GM12878 (cell line): ENCODE results near the gene COL23A1. TPM values are rescaled to one million over a fixed set of nuclear protein-coding genes. Genes with fewer than 3 reads are reported as not detected.
"Not testable (repeated sequence)": the region's sequence is repeated elsewhere in the genome, so short reads cannot be mapped to it uniquely, and the experiment has no call there.

Experiments used
- ATAC-seq: fragments of 200-7000 bp; cut with Tn5 transposase; 3 replicates; pipeline ENCODE4 v1.9.1; 2020; ENCODE audit warnings: mild to moderate bottlenecking, moderate library complexity
- BruUV-seq: library from RNA; stranded (reverse); fragments of 400-500 nt; replicated peaks from 2 replicates; lab custom pipeline; 2021; lab: Mats Ljungman, UMichigan
- CTCF ChIA-PET: fragments of 300-600 bp; sonication (Branson Sonifier 250); formaldehyde crosslinking; extraction: SDS; loops from one replicate; lab custom pipeline; 2021; ENCODE audit warnings: inconsistent platforms; lab: Yijun Ruan, JAX
- POLR2A ChIA-PET: fragments of 350-600 bp; formaldehyde crosslinking; extraction: SDS; loops from one replicate; lab custom pipeline; 2021; ENCODE audit warnings: inconsistent platforms; lab: Charles Lee
- RAD21 ChIA-PET: fragments of 300-600 bp; sonication (Branson Sonifier 250); formaldehyde crosslinking; loops from one replicate; lab custom pipeline; 2023; ENCODE audit warnings: antibody characterized with exemption; ENCODE audit not compliant: unreplicated experiment; lab: Charles Lee
- SMC1A ChIA-PET: fragments of 300-600 bp; sonication (Branson Sonifier 250); formaldehyde crosslinking; loops from one replicate; lab custom pipeline; 2023; ENCODE audit not compliant: unreplicated experiment, uncharacterized antibody; lab: Charles Lee
- DNase-seq: peaks from one replicate; pipeline ENCODE4 v3.0.0-alpha.2; 2011; ENCODE audit warnings: low read depth, low spot score
- FAIRE-seq: peaks from 3 replicates; lab custom pipeline; 2011; peaks lifted over from hg19 to GRCh38; lab: Jason Lieb, UNC
- H2AFZ ChIP-seq: 2 replicates; pipeline ENCODE4 v1.6.0; 2011; ENCODE audit warnings: low read depth, low read length, control low read depth; ENCODE audit not compliant: control insufficient read depth
- H3K27ac ChIP-seq: 2 replicates; pipeline ENCODE4 v1.5.1; 2011; ENCODE audit warnings: control low read depth; ENCODE audit not compliant: control insufficient read depth, insufficient read depth
- H3K27me3 ChIP-seq, 2 experiments: replicated peaks in 1 of 2; 2 replicates each; pipeline versions ENCODE4 v1.6.0 to v1.6.1; 2011; ENCODE audit warnings: low read length in 1 of 2; ENCODE audit not compliant: control insufficient read depth in 2 of 2, insufficient read depth in 2 of 2
- H3K36me3 ChIP-seq, 2 experiments: 2 replicates each; pipeline ENCODE4 v1.5.1; 2011; ENCODE audit warnings: low read length in 1 of 2; ENCODE audit not compliant: control insufficient read depth in 2 of 2, insufficient read depth in 2 of 2
- H3K4me1 ChIP-seq: 2 replicates; pipeline ENCODE4 v1.6.1; 2011; ENCODE audit warnings: mild to moderate bottlenecking, low read length, moderate library complexity, mixed read lengths; ENCODE audit not compliant: control insufficient read depth, insufficient read depth
- H3K4me2 ChIP-seq: 2 replicates; pipeline ENCODE4 v1.6.0; 2011; ENCODE audit warnings: control low read depth; ENCODE audit not compliant: control insufficient read depth, insufficient read depth
- H3K4me3 ChIP-seq: fragments of 200-600 bp; sonication (generic); 2 replicates; pipeline ENCODE4 v1.5.1; 2016
- H3K79me2 ChIP-seq: 2 replicates; pipeline ENCODE4 v1.6.0; 2011; ENCODE audit warnings: low read length; ENCODE audit not compliant: control insufficient read depth, insufficient read depth
- H3K9ac ChIP-seq: 2 replicates; pipeline ENCODE4 v1.8.0; 2011; ENCODE audit warnings: low read length, control low read depth, mixed read lengths; ENCODE audit not compliant: control insufficient read depth, insufficient read depth
- H3K9me3 ChIP-seq: replicated peaks from 3 replicates; pipeline ENCODE4 v1.5.1; 2011; ENCODE audit warnings: mild to moderate bottlenecking, low read length; ENCODE audit not compliant: control insufficient read depth, insufficient read depth
- H4K20me1 ChIP-seq: 2 replicates; pipeline ENCODE4 v1.6.0; 2011; ENCODE audit not compliant: control insufficient read depth, insufficient read depth
- BCLAF1 ChIP-seq: fragments of 450-650 bp; IDR thresholded peaks from 2 replicates; pipeline ENCODE4 v1.6.1; 2017; ENCODE audit warnings: antibody characterized with exemption, mild to moderate bottlenecking, moderate library complexity
- BMI1 ChIP-seq: fragments of 450-650 bp; IDR thresholded peaks from 2 replicates; pipeline ENCODE4 v1.6.1; 2016; ENCODE audit warnings: mild to moderate bottlenecking, moderate library complexity, borderline replicate concordance
- HDAC6 ChIP-seq: fragments of 200-600 bp; sonication (generic); IDR thresholded peaks from one replicate; pipeline ENCODE4 v1.8.0; 2017; ENCODE audit warnings: antibody characterized with exemption; ENCODE audit not compliant: unreplicated experiment
- IRF4 ChIP-seq: IDR thresholded peaks from 2 replicates; pipeline ENCODE4 v1.6.1; 2011; ENCODE audit warnings: low read depth, low read length
- JUNB ChIP-seq: IDR thresholded peaks from 2 replicates; pipeline ENCODE4 v1.6.1; 2016; ENCODE audit warnings: antibody characterized with exemption, mild to moderate bottlenecking
- LARP7 ChIP-seq: fragments of 450-650 bp; IDR thresholded peaks from 2 replicates; pipeline ENCODE4 v1.6.1; 2017; ENCODE audit warnings: mild to moderate bottlenecking
- MTA2 ChIP-seq: fragments of 450-650 bp; IDR thresholded peaks from 2 replicates; pipeline ENCODE4 v1.6.1; 2016; ENCODE audit warnings: low read depth, mild to moderate bottlenecking, moderate library complexity
- SREBF2 ChIP-seq: IDR thresholded peaks from 2 replicates; pipeline ENCODE4 v1.6.1; 2012; ENCODE audit warnings: mild to moderate bottlenecking, low read length
- ZSCAN29 ChIP-seq: fragments of 450-650 bp; IDR thresholded peaks from 2 replicates; pipeline ENCODE4 v1.6.1; 2017; ENCODE audit warnings: mild to moderate bottlenecking, moderate library complexity
- WGBS: methylation state at CpG from one replicate; pipeline ENCODE4 v1.1.6; 2016; ENCODE audit warnings: low lambda C conversion rate; ENCODE audit not compliant: insufficient replicate concordance, insufficient coverage; ENCODE audit errors: missing lambda C conversion rate; 5-methylcytosine and 5-hydroxymethylcytosine counted together
- in situ Hi-C: fragments of 300-500 bp; cut with MboI; formaldehyde crosslinking; loops from 9 replicates; pipeline ENCODE4 v1.14.3; 2018; ENCODE audit warnings: mixed read lengths
- intact Hi-C: fragments of 100-400 bp; cut with micrococcal nuclease; formaldehyde crosslinking; loops from one replicate; pipeline ENCODE4 v1.14.2; 2022; ENCODE audit not compliant: unreplicated experiment
- polyA plus RNA-seq, 11 experiments: library from polyadenylated mRNA; depleted of rRNA in 4 of 11; unstranded in 6 of 11; stranded (reverse) in 5 of 11; fragments of >200 nt; fragmentation: Nextera tagmentation in 4 of 11; fragmentation: Illumina TruSeq in 1 of 11; extraction: Ambion mirVana in 4 of 11; extraction: Trizol in 1 of 11; gene quantifications; 1 replicate in 1 of 11; 2 replicates in 10 of 11; pipeline versions ENCODE4 v1.2.1 to v1.2.3, GENCODE V29; 2011 to 2016; ENCODE audit warnings: inconsistent platforms in 2 of 11, missing spikeins in 2 of 11, low read depth in 1 of 11
- total RNA-seq, 4 experiments: library from RNA; depleted of rRNA in 3 of 4; stranded (reverse); fragments of >200 nt in 3 of 4; fragmentation: Illumina TruSeq in 1 of 4; extraction: Trizol in 1 of 4; gene quantifications; 2 replicates each; pipeline versions ENCODE4 v1.2.1 to v1.2.3, GENCODE V29; 2013 to 2021

Gene COL23A1
- total and polyA plus RNA-seq, 10 of the 15 experiments (the other 5 are each of a cell fraction or from before 2014, with no cell fraction given), result 0.03 to 0.83 (median 0.09) TPM; not detected in 5

GRCh38 chr5:178318382-178318781 lies 271.8 kb downstream of the COL23A1 start:
- H4K20me1 ChIP-seq, result no peaks in the 10 kb centered on the region
- H3K4me1 ChIP-seq, result peaks cover 4% of the 10 kb centered on the region; the same call in 1 of the 2 replicates
- in situ Hi-C loops, result no loop called here
- BruUV-seq, result no TSS peak
- H3K9me3 ChIP-seq, result peaks cover 2% of the 10 kb centered on the region; the same call in 2 of the 3 replicates
- TF ChIP-seq ZSCAN29, result no peak
- no peak for TF ChIP-seq HDAC6
- no peak for TF ChIP-seq BMI1
- TF ChIP-seq IRF4, result no peak
- no peak for TF ChIP-seq SREBF2
- no peak for TF ChIP-seq MTA2
- TF ChIP-seq BCLAF1, result no peak
- TF ChIP-seq JUNB, result no peak
- no peak for TF ChIP-seq LARP7
- intact Hi-C loops, result no loop called here
- SMC1A ChIA-PET, result no interaction called here
- RAD21 ChIA-PET, result no interaction called here
- POLR2A ChIA-PET, result no interaction called here
- no peaks in the 10 kb centered on the region for H3K27me3 ChIP-seq
- DNase-seq, result no peak
- H2AFZ ChIP-seq, result no peak overlapping the region
- WGBS, result 75% methylated on average over 17 of the region's 17 CpGs
- CTCF ChIA-PET, result no interaction called here
- ATAC-seq, result no peak
- H3K27ac ChIP-seq, result no peak overlapping the region
- no peak for FAIRE-seq
- no peak overlapping the region for H3K9ac ChIP-seq
- no peak overlapping the region for H3K4me3 ChIP-seq
- H3K36me3 ChIP-seq, result no peaks in the 10 kb centered on the region
- H3K4me2 ChIP-seq, result no peak overlapping the region
- peaks cover 4% of the 10 kb centered on the region for H3K79me2 ChIP-seq

- RAD21 ChIA-PET, BruUV-seq, H4K20me1 ChIP-seq, H3K27ac ChIP-seq, H3K4me1 ChIP-seq, in situ Hi-C loops, H3K9me3 ChIP-seq, DNase-seq, H2AFZ ChIP-seq, SMC1A ChIA-PET, H3K27me3 ChIP-seq, intact Hi-C loops, H3K4me3 ChIP-seq, H3K9ac ChIP-seq, ATAC-seq, POLR2A ChIA-PET, FAIRE-seq, H3K79me2 ChIP-seq, CTCF ChIA-PET, H3K36me3 ChIP-seq, H3K4me2 ChIP-seq: not testable (repeated sequence)
- 15% methylated on average over 5 of the region's 5 CpGs for WGBS
These were observed 272.5 kb downstream of the COL23A1 start for GRCh38 chr5:178317727-178318126.
